ENCODE results near the gene ANKUB1.
A peak's percentile ranks its signal among the peaks of the same experiment; 100 is the strongest.

Gene ANKUB1

GRCh38 chr3:149752788-149753136, 39.6 kb downstream of the ANKUB1 start:
- Histone ChIP-seq H3K4me3 (ENCODE audit: low read depth, low read length) (peak overlapping the region; percentile 81), H3K9me3 (ENCODE audit: severe bottlenecking) (no peaks in the 10 kb centered on the region), H3K27ac (peak overlapping the region; percentile 19), H3K27me3 (ENCODE audit: insufficient read depth, low read depth, severe bottlenecking) (no peaks in the 10 kb centered on the region), H3K36me3 (peaks cover 24% of the 10 kb centered on the region)
- TF ChIP-seq CTCF (IDR thresholded peaks at IDR 0.05; ENCODE audit: low read depth, low read length): no peak
- DNase-seq: no peak

GRCh38 chr3:149752051-149752787, 40.1 kb downstream of the ANKUB1 start, which contains the start of gene COMMD2:
Gene COMMD2, minus strand, starts transcription at chr3:149752489. Its CDS starts 45 bp downstream, at chr3:149752444.
- H3K4me3 ChIP-seq (ENCODE audit: low read depth, low read length): peak within 1 kb of the TSS; percentile 81
- peaks cover 27% of the 10 kb centered on the region for H3K36me3 ChIP-seq
- no peaks in the 10 kb centered on the region for H3K27me3 ChIP-seq (ENCODE audit: insufficient read depth, low read depth, severe bottlenecking)
- TF ChIP-seq CTCF (IDR thresholded peaks at IDR 0.05; ENCODE audit: low read depth, low read length): peak; percentile 29; the same call in 1 of the 2 replicates
- DNase-seq: peak; percentile 85
- H3K27ac ChIP-seq: peak within 1 kb of the TSS; percentile 60
- H3K9me3 ChIP-seq (ENCODE audit: severe bottlenecking): no peaks in the 10 kb centered on the region

GRCh38 chr3:149751551-149751950, 40.8 kb downstream of the ANKUB1 start:
- TF ChIP-seq CTCF (IDR thresholded peaks at IDR 0.05; ENCODE audit: low read depth, low read length): no peak
- Histone ChIP-seq H3K36me3 (peaks cover 33% of the 10 kb centered on the region), H3K27me3 (ENCODE audit: insufficient read depth, low read depth, severe bottlenecking) (no peaks in the 10 kb centered on the region), H3K9me3 (ENCODE audit: severe bottlenecking) (no peaks in the 10 kb centered on the region), H3K4me3 (ENCODE audit: low read depth, low read length) (peak overlapping the region; percentile 81), H3K27ac (no peak overlapping the region; the same call in 1 of the 2 replicates)
- no peak for DNase-seq

- peaks cover 53% of the 10 kb centered on the region for H3K36me3 ChIP-seq
Observed at GRCh38 chr3:149744606-149745005, 47.7 kb downstream of the ANKUB1 start.

GRCh38 chr3:149744151-149744550, 48.2 kb downstream of the ANKUB1 start:
- Histone ChIP-seq H3K27ac (no peak overlapping the region), H3K27me3 (ENCODE audit: insufficient read depth, low read depth, severe bottlenecking) (no peaks in the 10 kb centered on the region), H3K4me3 (ENCODE audit: low read depth, low read length) (no peak overlapping the region), H3K9me3 (ENCODE audit: severe bottlenecking) (no peaks in the 10 kb centered on the region), H3K36me3 (peaks cover 51% of the 10 kb centered on the region)
- TF ChIP-seq CTCF (IDR thresholded peaks at IDR 0.05; ENCODE audit: low read depth, low read length): no peak
- DNase-seq: no peak

More at GRCh38 chr3:149744606-149745005, 47.7 kb downstream of the ANKUB1 start:
- DNase-seq: no peak
- H3K27me3 ChIP-seq (ENCODE audit: insufficient read depth, low read depth, severe bottlenecking): no peaks in the 10 kb centered on the region
- no peak overlapping the region for H3K4me3 ChIP-seq (ENCODE audit: low read depth, low read length)
- no peaks in the 10 kb centered on the region for H3K9me3 ChIP-seq (ENCODE audit: severe bottlenecking)
- no peak for TF ChIP-seq CTCF (IDR thresholded peaks at IDR 0.05; ENCODE audit: low read depth, low read length)
- no peak overlapping the region for H3K27ac ChIP-seq

Data from WERI-Rb-1 (cell line).